Ishikawa (cell line): ENCODE results near the gene TXNDC5.

Experiments
- CEBPB ChIP-seq: IDR thresholded peaks from 2 replicates; pipeline ENCODE4 v1.6.1; 2012
- YY1 ChIP-seq: IDR thresholded peaks from 2 replicates; pipeline ENCODE4 v1.6.1; 2012; ENCODE audit warnings: low read depth
- TF ChIP-seq, protein P1 (sequence below): IDR thresholded peaks from 2 replicates; pipeline ENCODE4 v1.6.1; 2012
- TF ChIP-seq, protein P2 (sequence below): IDR thresholded peaks from 2 replicates; pipeline ENCODE4 v1.6.1; 2012; ENCODE audit warnings: low read depth, mild to moderate bottlenecking

- TF ChIP-seq YY1 (no peak), CEBPB (no peak)
- TF ChIP-seq, protein P1, sequence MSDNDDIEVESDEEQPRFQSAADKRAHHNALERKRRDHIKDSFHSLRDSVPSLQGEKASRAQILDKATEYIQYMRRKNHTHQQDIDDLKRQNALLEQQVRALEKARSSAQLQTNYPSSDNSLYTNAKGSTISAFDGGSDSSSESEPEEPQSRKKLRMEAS = no peak
- TF ChIP-seq, protein P2, sequence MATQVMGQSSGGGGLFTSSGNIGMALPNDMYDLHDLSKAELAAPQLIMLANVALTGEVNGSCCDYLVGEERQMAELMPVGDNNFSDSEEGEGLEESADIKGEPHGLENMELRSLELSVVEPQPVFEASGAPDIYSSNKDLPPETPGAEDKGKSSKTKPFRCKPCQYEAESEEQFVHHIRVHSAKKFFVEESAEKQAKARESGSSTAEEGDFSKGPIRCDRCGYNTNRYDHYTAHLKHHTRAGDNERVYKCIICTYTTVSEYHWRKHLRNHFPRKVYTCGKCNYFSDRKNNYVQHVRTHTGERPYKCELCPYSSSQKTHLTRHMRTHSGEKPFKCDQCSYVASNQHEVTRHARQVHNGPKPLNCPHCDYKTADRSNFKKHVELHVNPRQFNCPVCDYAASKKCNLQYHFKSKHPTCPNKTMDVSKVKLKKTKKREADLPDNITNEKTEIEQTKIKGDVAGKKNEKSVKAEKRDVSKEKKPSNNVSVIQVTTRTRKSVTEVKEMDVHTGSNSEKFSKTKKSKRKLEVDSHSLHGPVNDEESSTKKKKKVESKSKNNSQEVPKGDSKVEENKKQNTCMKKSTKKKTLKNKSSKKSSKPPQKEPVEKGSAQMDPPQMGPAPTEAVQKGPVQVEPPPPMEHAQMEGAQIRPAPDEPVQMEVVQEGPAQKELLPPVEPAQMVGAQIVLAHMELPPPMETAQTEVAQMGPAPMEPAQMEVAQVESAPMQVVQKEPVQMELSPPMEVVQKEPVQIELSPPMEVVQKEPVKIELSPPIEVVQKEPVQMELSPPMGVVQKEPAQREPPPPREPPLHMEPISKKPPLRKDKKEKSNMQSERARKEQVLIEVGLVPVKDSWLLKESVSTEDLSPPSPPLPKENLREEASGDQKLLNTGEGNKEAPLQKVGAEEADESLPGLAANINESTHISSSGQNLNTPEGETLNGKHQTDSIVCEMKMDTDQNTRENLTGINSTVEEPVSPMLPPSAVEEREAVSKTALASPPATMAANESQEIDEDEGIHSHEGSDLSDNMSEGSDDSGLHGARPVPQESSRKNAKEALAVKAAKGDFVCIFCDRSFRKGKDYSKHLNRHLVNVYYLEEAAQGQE = no peak
These were observed 58.8 kb downstream of the TXNDC5 start for GRCh38 chr6:7851780-7852179.
